GM19023 (cell line): ENCODE data around the gene HSPA6.
A peak's percentile ranks its signal among the peaks of the same experiment; 100 is the strongest.
"Not testable (repeated sequence)": the region's sequence is repeated elsewhere in the genome, so short reads cannot be mapped to it uniquely, and the experiment has no call there.

Experiments
- ATAC-seq: cut with Tn5 transposase; IDR thresholded peaks from one replicate; pipeline ENCODE4 v1.9.1; 2021; ENCODE audit warnings: mild to moderate bottlenecking, moderate library complexity; ENCODE audit not compliant: unreplicated experiment

HSPA6 gene

GRCh38 chr1:161502641-161503393 lies 21.5 kb upstream of the HSPA6 start:
- no peak for ATAC-seq

GRCh38 chr1:161503394-161503748 lies 21.0 kb upstream of the HSPA6 start:
- no peak for ATAC-seq

DNA sequence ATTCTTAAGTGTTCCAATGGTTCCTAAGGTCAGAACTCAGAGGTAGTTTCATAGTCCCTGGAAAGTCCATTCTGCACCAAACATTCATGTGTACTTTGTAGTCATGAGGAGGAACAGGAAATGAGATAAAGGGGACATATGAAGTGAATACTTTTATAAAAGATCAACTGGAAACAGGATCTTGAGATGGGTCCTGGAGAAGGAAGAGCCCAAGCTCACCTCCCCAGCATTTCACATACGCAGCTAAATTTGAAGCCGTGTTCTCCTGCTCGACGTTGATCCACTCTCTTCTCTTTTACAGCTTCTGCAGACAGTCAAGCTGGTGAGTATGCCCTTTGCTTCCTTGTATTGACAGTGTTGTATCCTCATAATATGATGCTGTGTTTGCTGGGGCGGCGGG lies 18.7 kb upstream of the HSPA6 start:
- no peak for ATAC-seq

DNA sequence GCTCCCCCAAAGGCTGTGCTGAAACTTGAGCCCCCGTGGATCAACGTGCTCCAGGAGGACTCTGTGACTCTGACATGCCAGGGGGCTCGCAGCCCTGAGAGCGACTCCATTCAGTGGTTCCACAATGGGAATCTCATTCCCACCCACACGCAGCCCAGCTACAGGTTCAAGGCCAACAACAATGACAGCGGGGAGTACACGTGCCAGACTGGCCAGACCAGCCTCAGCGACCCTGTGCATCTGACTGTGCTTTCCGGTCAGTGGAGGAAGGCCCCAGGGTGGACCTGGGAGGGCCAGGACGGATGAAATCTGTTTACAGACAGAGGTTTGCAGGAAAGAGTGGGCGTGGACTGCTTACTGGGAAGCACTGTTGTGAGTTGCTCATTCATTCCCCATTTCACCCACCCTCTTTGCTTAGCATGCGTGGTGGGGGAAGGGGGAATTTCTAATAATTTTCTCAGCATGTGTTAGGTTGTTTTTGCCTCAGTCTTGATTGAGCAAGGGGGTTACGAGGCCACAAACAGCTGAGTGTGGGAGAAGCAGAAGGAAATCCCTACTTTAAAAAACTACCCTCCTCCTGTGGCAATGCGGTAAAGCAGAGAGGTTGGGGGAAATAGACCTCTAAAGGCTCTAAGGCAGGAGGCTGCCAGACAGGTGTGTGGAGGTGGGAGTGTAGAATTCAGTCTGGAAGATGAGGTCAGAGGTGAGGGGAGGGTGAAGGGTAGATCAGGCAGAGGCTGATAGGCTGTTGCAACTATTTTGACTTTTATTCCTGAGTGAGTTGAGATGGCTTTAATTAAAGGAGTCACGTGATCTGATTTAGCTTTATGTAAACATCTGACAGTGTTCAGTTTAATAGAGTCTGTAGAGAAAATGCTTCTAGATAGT lies 17.8 kb upstream of the HSPA6 start:
- ATAC-seq = no peak

GRCh38 chr1:161510477-161510876 lies 13.9 kb upstream of the HSPA6 start:
- ATAC-seq = no peak

DNA sequence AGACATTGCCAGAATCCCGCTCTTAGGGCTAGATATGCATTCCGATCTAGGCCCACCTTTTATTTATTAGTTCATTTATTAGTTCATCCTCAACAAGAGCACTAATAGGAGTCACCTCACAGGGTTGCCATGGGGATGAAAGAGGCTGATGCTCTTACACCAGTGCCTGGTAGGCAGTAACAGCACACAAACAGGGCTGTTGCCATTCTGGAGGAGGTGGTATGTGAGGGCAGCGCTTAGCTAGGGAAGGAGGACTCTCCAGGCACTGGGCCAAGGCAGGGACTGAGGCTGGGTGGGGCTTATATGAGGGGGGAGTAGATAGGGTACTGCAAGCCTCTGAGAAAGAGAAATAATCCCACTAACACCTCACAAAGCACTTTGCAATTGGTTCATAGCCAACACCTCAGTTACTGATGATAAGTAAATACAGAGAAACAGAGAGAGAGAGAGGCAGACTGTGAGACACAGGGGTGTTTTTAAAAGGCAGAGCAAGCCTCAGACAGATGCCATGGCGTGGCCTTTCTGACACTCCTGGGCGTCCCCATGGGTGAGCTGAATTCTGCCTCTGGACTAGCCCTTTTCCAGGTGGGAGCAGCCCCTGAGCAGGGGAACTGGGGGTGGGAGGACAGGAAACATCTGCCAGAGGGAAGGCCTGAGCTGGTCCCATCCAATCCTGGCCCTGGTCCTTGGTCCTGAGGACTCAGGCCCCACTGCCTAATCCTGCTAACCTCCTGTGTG lies 13.2 kb upstream of the HSPA6 start:
- ATAC-seq = no peak

DNA sequence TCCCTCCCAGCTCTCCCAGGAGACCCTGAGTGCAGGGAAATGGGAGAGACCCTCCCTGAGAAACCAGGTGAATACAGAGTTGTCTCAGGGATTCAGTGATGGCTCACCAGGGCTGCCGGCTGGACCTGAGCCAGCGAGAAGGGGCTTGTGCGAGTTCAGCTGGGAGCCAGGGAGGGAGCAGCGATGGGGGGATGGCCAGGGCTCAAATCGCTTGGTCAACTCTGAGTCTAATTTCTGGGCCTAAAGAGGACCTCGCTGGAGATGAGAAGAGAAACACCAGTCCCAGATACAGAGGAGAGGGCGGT lies 12.6 kb upstream of the HSPA6 start:
- no peak for ATAC-seq

DNA sequence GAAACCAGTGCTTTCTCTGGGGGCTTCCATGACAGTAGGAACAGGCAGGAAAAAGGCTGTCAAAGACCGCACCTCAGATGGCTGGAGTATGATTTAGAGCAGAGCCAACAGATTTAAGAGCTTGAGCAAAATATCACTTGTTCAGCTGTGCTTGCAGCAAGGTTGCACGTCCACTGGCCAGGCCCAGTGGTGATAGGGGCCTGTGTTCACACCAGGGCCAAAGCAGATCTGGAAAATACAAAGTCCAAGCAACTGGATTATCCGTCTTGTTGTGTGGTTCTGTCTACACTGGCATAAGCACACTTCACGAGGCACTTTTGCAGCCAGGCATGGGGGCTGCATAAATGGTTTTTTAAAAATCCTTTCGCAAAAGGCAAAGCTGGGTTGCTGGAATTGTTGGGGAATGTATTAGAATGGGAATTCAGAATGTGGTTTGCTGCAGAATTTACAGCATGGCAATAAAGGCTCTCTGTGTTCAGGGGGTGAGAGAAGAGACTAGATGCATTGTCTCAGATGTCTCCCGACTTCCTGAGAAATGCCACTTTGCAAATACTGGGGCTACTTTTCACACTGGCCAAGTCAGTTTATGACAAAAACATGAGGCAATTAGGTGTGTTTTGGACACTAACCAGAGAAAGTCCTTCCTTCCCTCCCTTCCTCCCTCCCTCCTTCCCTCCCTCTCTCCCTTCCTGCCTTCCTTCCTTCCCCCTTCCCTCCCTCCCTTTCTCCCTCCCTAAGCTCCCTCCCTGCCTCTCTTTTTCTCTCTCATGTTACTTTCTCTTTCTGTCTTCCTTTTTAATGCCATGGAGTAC lies 11.5 kb upstream of the HSPA6 start:
- not testable (repeated sequence) for ATAC-seq

GRCh38 chr1:161513448-161513780 lies 10.9 kb upstream of the HSPA6 start:
- ATAC-seq = not testable (repeated sequence)

- not testable (repeated sequence) for ATAC-seq
Measured at GRCh38 chr1:161513953-161514352, 10.4 kb upstream of the HSPA6 start.

- peak; percentile 6 for ATAC-seq
Measured at GRCh38 chr1:161523041-161523816, 1.1 kb upstream of the HSPA6 start.

DNA sequence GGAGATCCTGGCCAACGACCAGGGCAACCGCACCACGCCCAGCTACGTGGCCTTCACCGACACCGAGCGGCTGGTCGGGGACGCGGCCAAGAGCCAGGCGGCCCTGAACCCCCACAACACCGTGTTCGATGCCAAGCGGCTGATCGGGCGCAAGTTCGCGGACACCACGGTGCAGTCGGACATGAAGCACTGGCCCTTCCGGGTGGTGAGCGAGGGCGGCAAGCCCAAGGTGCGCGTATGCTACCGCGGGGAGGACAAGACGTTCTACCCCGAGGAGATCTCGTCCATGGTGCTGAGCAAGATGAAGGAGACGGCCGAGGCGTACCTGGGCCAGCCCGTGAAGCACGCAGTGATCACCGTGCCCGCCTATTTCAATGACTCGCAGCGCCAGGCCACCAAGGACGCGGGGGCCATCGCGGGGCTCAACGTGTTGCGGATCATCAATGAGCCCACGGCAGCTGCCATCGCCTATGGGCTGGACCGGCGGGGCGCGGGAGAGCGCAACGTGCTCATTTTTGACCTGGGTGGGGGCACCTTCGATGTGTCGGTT lies 477 bp downstream of the HSPA6 start:
- peak; percentile 26 for ATAC-seq

DNA sequence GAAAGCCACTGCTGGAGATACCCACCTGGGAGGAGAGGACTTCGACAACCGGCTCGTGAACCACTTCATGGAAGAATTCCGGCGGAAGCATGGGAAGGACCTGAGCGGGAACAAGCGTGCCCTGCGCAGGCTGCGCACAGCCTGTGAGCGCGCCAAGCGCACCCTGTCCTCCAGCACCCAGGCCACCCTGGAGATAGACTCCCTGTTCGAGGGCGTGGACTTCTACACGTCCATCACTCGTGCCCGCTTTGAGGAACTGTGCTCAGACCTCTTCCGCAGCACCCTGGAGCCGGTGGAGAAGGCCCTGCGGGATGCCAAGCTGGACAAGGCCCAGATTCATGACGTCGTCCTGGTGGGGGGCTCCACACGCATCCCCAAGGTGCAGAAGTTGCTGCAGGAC lies 981 bp downstream of the HSPA6 start:
- ATAC-seq = not testable (repeated sequence)

DNA sequence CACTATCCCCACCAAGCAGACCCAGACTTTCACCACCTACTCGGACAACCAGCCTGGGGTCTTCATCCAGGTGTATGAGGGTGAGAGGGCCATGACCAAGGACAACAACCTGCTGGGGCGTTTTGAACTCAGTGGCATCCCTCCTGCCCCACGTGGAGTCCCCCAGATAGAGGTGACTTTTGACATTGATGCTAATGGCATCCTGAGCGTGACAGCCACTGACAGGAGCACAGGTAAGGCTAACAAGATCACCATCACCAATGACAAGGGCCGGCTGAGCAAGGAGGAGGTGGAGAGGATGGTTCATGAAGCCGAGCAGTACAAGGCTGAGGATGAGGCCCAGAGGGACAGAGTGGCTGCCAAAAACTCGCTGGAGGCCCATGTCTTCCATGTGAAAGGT lies 1.6 kb downstream of the HSPA6 start:
- not testable (repeated sequence) for ATAC-seq

- not testable (repeated sequence) for ATAC-seq
Measured at GRCh38 chr1:161528550-161528949, 4.2 kb downstream of the HSPA6 start.

- ATAC-seq = not testable (repeated sequence)
Measured at GRCh38 chr1:161529463-161530104, 5.2 kb downstream of the HSPA6 start.

- peak; percentile 44 for ATAC-seq
Measured at GRCh38 chr1:161530158-161530557, 5.8 kb downstream of the HSPA6 start.

DNA sequence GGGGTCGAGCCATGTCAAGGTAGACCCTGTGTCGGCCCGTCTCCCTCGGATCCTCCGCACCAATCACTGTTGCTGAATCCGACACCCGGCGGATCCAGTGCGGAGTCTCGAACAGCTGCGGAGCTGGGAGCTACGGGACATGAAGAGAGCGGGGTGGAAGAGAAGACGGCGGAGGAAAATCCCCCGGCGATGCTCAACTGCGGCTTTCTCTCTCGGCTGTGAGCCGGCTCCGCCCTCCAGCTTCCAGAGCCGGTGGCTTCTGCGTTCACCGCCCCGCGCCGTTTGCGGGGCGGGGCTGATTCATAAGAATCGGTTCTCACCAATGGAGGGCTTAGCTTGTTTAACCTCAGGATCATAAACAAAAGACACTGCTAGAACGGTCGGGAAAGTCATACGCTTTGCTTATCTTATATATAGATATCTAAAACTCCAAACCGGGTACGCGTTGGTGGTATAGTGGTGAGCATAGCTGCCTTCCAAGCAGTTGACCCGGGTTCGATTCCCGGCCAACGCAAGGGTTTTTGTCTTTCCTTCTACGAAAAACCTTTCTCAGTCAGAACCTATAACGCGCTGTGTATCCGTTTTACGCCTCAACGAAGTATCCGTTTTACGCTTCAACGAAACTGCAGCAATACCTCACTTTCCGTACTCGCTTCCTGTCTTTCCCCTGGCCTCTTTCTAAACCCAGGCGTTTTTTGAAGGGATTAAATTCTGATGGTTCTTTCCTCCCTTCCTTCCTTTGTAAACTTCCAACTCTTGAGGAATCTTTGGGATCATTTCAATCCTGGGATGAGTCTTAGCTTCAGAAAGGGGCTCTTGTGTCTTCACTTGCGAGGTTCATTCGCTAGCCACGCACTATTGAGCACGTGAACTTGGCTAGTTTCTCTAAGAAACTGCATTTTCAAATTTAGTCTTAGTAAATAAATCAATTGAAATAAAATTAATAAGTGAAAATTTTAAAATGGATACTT lies 6.6 kb downstream of the HSPA6 start:
- ATAC-seq = peak; percentile 71
